Stimulated activated CD8-positive, alpha-beta memory T cell treated with anti-CD3 and anti-CD28 coated beads, Interleukin-4, amount 100 ng/mL, for 48 hours (primary cell): ENCODE measurements around the gene ZNF618.

Source experiments
- DNase-seq: peaks from one replicate; pipeline ENCODE4 v3.0.0-alpha.2; 2020

ZNF618 gene

DNA sequence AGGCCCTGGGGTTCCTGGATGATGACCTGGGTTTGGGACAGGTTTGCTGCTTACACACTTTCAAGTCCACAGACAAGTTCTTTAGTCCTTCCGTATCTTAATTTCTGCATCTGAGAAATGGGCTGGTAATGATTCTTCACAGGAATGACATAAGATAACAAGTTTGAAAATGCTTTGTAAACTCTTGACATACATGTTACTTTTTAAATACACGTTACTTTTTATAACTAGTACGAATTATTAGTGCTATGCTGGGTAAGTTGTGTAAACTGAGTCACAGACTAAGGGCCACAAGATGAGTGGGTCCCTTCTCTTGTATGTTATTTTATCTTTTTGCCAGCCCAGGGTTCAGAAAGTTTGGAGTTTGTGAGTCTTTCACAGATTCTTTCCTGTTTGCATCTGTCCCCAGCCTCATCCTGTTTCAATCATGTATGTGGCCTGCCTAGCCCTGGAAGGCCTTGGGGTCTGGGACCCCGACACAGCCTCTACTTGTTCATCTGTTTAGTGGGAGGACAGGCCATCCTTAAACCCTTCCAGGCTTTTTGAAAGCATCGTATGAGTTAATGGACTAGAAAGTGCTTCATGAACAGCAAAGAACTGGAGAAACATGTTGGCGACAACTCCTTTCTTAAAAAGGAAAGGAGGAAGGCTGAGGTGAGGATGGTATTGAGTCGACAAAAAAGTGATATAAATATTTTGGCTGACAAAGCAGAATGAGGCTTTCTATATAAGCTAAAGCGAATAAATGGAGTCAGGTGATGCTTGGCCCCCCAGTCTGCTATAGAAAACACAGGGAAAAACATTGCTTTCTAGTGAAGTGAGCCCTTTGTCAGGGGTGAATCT lies 9.3 kb downstream of the ZNF618 start:
- DNase-seq, result no peak

- DNase-seq, result no peak
Measured at GRCh38 chr9:113886026-113886369, 9.9 kb downstream of the ZNF618 start.

- DNase-seq, result no peak
Measured at GRCh38 chr9:113886466-113886865, 10.4 kb downstream of the ZNF618 start.

- DNase-seq, result no peak
Measured at GRCh38 chr9:113886933-113887332, 10.8 kb downstream of the ZNF618 start.

DNA sequence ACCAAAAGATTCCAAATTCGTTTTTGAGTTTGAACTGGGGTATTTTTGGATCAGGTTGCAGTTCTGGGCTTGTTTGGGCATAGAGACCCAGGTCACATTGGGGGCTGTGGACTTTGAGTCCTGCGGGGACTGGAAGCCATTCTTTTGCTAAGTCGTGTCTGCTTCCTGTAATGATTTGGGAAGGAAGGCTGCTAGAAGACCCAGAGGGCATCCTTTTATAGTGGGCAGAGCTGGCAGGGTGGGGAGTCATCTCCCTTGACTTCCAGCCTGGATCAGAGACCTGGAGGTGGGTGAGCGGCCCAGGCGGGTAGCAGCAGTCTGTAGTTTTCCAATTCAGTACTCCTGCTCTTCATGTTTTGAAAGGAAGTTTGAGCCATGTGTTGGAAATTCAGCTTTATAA lies 11.3 kb downstream of the ZNF618 start:
- no peak for DNase-seq

DNA sequence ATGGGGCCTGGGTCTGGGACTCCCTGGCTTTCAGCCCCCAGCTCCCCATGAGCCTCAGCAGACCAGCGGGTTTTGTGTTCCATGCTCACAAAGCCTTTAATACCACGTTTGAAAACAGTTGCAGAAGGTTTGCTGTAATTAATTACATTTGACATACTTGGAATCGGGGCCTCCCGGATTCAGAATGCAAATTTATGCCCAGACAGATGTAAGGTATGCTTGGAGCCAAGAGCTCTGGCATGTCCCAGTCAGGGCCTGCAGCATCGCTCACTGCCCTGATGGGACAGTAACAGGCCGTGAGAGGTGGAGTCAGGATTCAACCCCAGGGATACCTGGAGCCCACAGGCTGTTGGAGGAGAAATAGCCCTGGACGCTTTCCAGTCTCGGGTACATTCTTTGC lies 12.2 kb downstream of the ZNF618 start:
- no peak for DNase-seq

DNA sequence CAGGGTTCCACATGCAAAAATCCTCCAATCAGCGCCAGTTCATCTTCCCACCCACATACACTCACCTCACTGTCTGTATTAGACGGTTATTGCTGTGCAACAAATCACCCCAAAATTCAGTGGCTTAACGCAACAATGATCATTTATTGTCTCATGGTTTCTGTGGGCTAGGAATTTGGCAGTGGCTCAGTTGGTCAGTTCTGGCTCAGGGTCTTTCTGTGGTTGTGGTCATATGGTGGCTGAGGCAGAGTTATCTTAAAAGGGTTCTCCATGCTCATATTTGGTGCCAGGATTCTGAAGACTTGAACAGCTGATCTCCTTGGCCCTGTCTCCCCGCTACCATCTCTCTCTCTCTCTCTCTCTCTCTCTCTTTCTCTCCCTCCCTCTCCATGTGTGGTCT lies 12.9 kb downstream of the ZNF618 start:
- no peak for DNase-seq

DNA sequence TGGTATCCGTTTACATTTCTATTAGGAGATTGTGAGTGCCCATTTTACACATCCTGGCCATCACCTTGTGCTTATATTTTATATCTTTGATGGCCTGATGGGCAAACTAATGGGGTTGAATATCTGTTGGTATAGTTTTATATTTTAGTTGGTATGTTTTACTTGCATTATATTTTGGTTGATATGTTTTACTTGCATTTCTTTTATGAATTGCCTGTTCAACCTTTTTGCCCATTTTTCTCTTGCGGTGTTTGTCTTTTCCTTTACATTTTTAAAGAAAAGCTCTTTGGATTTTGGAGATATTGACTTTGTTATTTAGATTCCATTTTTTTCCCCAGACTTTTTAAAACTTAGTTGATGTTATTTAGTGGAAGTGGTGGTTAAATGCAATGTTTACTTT lies 14.6 kb downstream of the ZNF618 start:
- no peak for DNase-seq

- no peak for DNase-seq
Measured at GRCh38 chr9:113892861-113893491, 16.9 kb downstream of the ZNF618 start.

- DNase-seq, result no peak
Measured at GRCh38 chr9:113894166-113894565, 18.1 kb downstream of the ZNF618 start.

DNA sequence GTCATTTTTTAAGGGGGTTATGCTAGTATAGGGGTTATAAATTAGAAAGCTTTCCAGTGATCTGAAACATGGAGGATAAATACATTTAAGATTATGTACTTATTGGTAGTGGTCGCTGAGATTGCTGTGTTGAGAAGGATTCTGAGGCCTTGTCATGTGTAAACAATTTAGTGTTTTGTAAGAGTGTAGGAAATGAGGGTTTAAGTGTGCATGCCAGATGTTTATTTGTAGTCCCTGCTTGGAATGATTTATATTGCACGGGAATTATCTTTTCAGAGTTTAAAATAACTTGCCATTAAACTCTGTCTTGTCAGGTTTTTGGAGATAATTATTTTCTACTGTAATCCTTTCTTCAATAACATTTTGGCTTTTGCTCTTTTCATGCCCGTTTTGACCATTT lies 19.4 kb downstream of the ZNF618 start:
- DNase-seq, result no peak

- DNase-seq, result no peak
Measured at GRCh38 chr9:113896713-113897112, 20.6 kb downstream of the ZNF618 start.

DNA sequence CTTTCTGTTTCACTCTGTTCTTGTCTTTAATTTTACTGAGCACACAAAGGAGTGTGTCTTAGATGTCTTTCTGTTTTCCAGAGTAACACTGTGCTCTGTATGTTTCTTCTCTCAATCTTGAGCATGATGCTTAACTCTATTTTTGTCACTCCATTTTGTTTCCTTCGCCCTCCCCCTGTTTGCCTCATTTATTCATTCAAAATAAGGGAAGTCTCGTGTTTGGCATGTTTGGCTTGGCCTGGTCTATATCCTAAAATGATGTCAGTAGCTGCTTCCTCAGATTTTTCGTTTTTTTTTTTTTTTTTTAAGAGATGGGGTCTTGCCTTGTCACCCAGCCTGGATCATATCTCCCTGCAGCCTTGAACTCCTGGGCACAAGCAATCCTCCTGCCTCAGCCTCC lies 22.0 kb downstream of the ZNF618 start:
- no peak for DNase-seq

DNA sequence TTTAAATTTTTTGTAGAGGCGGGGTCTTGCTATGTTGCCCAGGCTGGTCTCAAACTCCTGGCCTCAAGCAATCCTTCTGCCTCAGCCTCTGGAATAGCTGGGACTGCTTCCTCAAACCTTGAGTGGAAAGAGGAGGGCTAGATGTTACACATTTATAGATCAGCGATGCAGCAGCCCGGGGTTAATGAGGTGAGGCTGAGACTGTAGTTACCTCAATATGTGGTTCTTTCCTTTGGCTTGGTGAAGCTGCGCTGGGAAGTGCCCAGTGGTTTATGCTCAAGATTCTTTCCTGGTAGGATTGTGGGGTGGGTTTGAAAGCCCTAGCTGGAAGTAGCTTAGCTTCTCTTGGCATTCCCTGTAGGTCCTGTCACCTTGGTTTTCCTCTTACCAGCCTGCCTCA lies 22.5 kb downstream of the ZNF618 start:
- no peak for DNase-seq

DNA sequence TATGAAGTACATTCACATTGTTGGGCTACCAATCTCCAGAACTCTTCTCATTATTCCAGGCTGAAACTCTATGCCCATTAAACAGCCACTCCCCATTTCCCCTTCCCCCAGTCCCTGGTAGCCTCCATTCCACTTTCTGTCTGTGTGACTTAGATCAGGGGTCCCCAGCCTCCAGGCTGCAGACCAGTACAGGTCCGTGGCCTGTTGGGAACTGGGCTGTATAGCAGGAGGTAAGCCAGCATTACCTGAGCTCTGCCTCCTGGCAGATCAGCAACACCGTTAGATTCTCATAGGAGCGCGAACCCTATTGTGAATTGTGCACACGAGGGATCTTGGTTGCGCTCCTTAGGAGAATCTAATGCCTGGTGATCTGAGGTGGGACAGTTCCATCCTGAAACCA lies 23.1 kb downstream of the ZNF618 start:
- DNase-seq, result no peak

GRCh38 chr9:113901221-113901688 lies 25.1 kb downstream of the ZNF618 start:
- no peak for DNase-seq

GRCh38 chr9:113903514-113904077 lies 27.5 kb downstream of the ZNF618 start:
- no peak for DNase-seq

- DNase-seq, result no peak
Measured at GRCh38 chr9:113906411-113907110, 30.5 kb downstream of the ZNF618 start.

DNA sequence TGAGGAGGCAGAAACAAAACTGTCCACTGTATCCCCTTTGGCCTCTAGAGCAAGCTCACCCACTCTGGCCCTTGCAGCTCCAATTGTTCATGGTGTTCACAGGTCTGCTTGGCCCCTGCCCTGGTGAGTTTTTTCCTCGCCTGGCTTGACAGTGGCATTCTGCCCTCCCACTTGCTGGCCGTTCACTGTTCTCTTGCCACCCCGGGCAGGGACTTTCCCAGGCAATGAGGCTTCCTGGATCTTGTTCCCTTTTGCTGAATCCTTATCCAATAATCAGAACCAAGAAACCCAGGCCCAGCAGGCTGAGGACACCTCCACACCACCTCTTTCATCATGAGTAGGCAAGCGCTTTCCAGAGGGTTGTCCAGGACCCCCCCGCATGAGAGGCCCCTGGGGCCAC lies 31.2 kb downstream of the ZNF618 start:
- no peak for DNase-seq

DNA sequence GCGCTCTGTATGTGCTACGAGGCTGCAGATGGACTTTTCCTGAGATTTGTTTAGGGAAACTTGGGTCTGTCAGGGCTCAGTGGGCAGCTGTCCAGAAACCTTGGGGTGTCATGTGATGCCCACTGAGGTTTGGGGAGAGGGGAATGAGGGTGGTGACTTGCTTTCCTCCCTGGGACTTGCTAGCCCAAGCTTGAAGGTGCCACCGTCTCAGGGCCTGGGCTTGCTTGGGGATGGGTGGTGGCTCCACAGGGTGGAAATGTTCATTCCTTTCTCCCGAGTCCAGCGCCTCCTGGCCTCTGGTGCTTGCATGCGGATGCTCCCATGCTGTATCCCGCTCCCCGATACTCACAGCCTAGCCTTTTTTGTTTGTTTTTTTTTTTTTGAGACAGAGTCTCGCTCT lies 33.3 kb downstream of the ZNF618 start:
- no peak for DNase-seq

- no peak for DNase-seq
Measured at GRCh38 chr9:113910036-113910639, 34.0 kb downstream of the ZNF618 start.

DNA sequence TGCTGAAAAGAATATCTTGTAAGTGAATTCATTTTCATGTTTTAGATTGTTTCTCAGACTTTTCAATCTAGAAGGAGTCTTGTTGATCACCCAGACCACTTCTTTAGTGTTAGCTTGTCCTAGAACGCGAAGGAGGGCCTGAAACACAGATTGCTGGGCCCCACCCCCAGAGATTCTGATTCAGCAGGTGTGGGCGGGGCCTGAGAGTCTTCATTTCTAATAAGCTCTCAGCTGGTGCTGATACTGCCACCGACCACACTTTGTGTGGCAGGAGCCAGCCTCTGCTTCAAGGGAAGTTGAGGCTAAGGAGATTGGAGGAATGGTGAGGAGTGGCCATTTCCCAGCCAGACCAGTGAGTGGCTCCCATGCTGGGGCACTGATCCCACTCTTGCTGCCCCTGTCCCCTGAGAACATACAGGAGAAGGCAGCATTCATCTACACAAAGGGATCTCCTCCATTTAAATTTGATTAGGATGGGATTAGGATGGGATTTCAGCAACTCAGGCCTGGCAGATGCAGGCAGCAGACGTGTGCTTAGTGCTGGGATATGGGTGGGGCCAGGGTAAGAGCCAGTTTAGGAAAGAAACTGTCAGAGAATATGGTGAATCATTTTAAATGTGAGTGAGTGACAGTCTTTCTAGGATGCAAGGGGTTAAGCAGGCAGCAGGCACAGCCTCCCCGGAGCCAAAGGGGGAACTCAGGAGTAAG lies 35.9 kb downstream of the ZNF618 start:
- DNase-seq, result no peak

- no peak for DNase-seq
Measured at GRCh38 chr9:113912816-113913215, 36.7 kb downstream of the ZNF618 start.
